Measurements from ENCODE around the gene GALNT6. TPM values are rescaled to one million over a fixed set of nuclear protein-coding genes. Genes with fewer than 3 reads are reported as not detected.

Gene GALNT6
- total and polyA plus RNA-seq, 7 experiments from 2014 or later = 2.5 to 19.5 (median 13.4) TPM

GRCh38 chr12:51388846-51389245 lies 2.4 kb downstream of the GALNT6 start:
- H3K4me3 ChIP-seq (ENCODE audit: low read length) = no peak overlapping the region
- CTCF ChIA-PET = no interaction called here
- H3K4me1 ChIP-seq (ENCODE audit: control insufficient read depth in 2 of 2, insufficient read depth in 2 of 2, low read length in 2 of 2) = peaks cover 27 to 59% of the 10 kb centered on the region in 2 donors
- H3K27ac ChIP-seq (ENCODE audit: low read depth, low read length) = peak overlapping the region; percentile 12
- H3K36me3 ChIP-seq (ENCODE audit: control insufficient read depth in 2 of 3, insufficient read depth in 3 of 3, low read length in 3 of 3) = no peaks in the 10 kb centered on the region
- Mint-ChIP-seq H3K27me3 (peaks cover 0 to 6% (median 0%) of the 10 kb centered on the region in 5 donors), H3K27ac (peak overlapping the region in 7 of 9 donors; percentile 14 to 85 (median 63)), H3K4me3 (peak overlapping the region in 6 of 10 donors; percentile 4 to 67 (median 10)), H3K36me3 (peaks cover 0 to 4% (median 0%) of the 10 kb centered on the region in 5 donors), H3K4me1 (peaks cover 51 to 80% (median 64%) of the 10 kb centered on the region in 7 donors), H3K9me3 (no peaks in the 10 kb centered on the region)
- intact Hi-C loops (cut with micrococcal nuclease) = no loop called here
- no peaks in the 10 kb centered on the region for H3K27me3 ChIP-seq (ENCODE audit: control insufficient read depth in 2 of 2, insufficient read depth in 2 of 2, low read length in 2 of 2)
- no peak for DNase-seq
- H3K9me3 ChIP-seq (ENCODE audit: control insufficient read depth in 2 of 3, low read length in 3 of 3) = no peaks in the 10 kb centered on the region
- POLR2A ChIA-PET = interaction anchor here (1.2 to 3.6 kb wide), 3 partner anchors 15 to 432 kb away, joined by 3 to 13 read pairs (median 3); no protein-coding TSS in a partner anchor
- ATAC-seq = no peak

GRCh38 chr12:51388069-51388799 lies 3.0 kb downstream of the GALNT6 start:
- Histone ChIP-seq H3K27ac (ENCODE audit: low read depth, low read length) (peak overlapping the region; percentile 12), H3K4me3 (ENCODE audit: low read length) (no peak overlapping the region), H3K4me1 (ENCODE audit: control insufficient read depth in 2 of 2, insufficient read depth in 2 of 2, low read length in 2 of 2) (peaks cover 21 to 59% of the 10 kb centered on the region in 2 donors), H3K36me3 (ENCODE audit: control insufficient read depth in 2 of 3, insufficient read depth in 3 of 3, low read length in 3 of 3) (no peaks in the 10 kb centered on the region), H3K9me3 (ENCODE audit: control insufficient read depth in 2 of 3, low read length in 3 of 3) (no peaks in the 10 kb centered on the region), H3K27me3 (ENCODE audit: control insufficient read depth in 2 of 2, insufficient read depth in 2 of 2, low read length in 2 of 2) (no peaks in the 10 kb centered on the region)
- no peaks in the 10 kb centered on the region for H3K9me3 Mint-ChIP-seq
- H3K4me3 Mint-ChIP-seq = peak overlapping the region in 3 of 10 donors; percentile 2 to 11 (median 6)
- peaks cover 0 to 5% (median 0%) of the 10 kb centered on the region in 5 donors for H3K36me3 Mint-ChIP-seq
- ATAC-seq = no peak
- peak overlapping the region in 7 of 9 donors; percentile 14 to 85 (median 68) for H3K27ac Mint-ChIP-seq
- CTCF ChIA-PET = no interaction called here
- peaks cover 0 to 6% (median 0%) of the 10 kb centered on the region in 5 donors for H3K27me3 Mint-ChIP-seq
- intact Hi-C loops (cut with micrococcal nuclease) = no loop called here
- no peak for DNase-seq
- POLR2A ChIA-PET = interaction anchor here (1.2 kb wide), 1 partner anchor 15 kb away, joined by 3 read pairs; no protein-coding TSS in a partner anchor
- peaks cover 50 to 80% (median 64%) of the 10 kb centered on the region in 7 donors for H3K4me1 Mint-ChIP-seq

GRCh38 chr12:51386351-51386750 lies 4.9 kb downstream of the GALNT6 start:
- ChIA-PET CTCF (interaction anchor here (0.6 kb wide), 2 partner anchors 133 to 434 kb away, joined by 4 read pairs; no protein-coding TSS in a partner anchor), POLR2A (interaction anchor here (1.7 kb wide), 1 partner anchor 17 kb away, joined by 9 read pairs; no protein-coding TSS in a partner anchor)
- Histone ChIP-seq H3K27ac (ENCODE audit: low read depth, low read length) (no peak overlapping the region), H3K27me3 (ENCODE audit: control insufficient read depth in 2 of 2, insufficient read depth in 2 of 2, low read length in 2 of 2) (no peaks in the 10 kb centered on the region), H3K36me3 (ENCODE audit: control insufficient read depth in 2 of 3, insufficient read depth in 3 of 3, low read length in 3 of 3) (peaks cover 0 to 2% (median 0%) of the 10 kb centered on the region in 3 experiments), H3K4me1 (ENCODE audit: control insufficient read depth in 2 of 2, insufficient read depth in 2 of 2, low read length in 2 of 2) (peaks cover 9 to 64% of the 10 kb centered on the region in 2 donors), H3K9me3 (ENCODE audit: control insufficient read depth in 2 of 3, low read length in 3 of 3) (no peaks in the 10 kb centered on the region), H3K4me3 (ENCODE audit: low read length) (no peak overlapping the region)
- no peak for DNase-seq
- intact Hi-C loops (cut with micrococcal nuclease) = no loop called here
- peak overlapping the region in 1 of 10 donors; percentile 46 for H3K4me3 Mint-ChIP-seq
- no peak for ATAC-seq
- H3K27ac Mint-ChIP-seq = peak overlapping the region in 5 of 9 donors; percentile 2 to 84 (median 12)
- H3K4me1 Mint-ChIP-seq = peaks cover 55 to 90% (median 75%) of the 10 kb centered on the region in 7 donors
- peaks cover 5 to 10% (median 9%) of the 10 kb centered on the region in 5 donors for H3K36me3 Mint-ChIP-seq
- H3K9me3 Mint-ChIP-seq = no peaks in the 10 kb centered on the region
- H3K27me3 Mint-ChIP-seq = peaks cover 0 to 6% (median 0%) of the 10 kb centered on the region in 5 donors

GRCh38 chr12:51383269-51383905 lies 7.8 kb downstream of the GALNT6 start:
- Mint-ChIP-seq H3K9me3 (no peaks in the 10 kb centered on the region), H3K36me3 (peaks cover 11 to 36% (median 12%) of the 10 kb centered on the region in 5 donors), H3K4me1 (peaks cover 39 to 70% (median 54%) of the 10 kb centered on the region in 7 donors), H3K27me3 (no peaks in the 10 kb centered on the region), H3K4me3 (peak overlapping the region in 8 of 10 donors; percentile 42 to 87 (median 53)), H3K27ac (peak overlapping the region; percentile 45 to 88 (median 73))
- Histone ChIP-seq H3K9me3 (ENCODE audit: control insufficient read depth in 2 of 3, low read length in 3 of 3) (no peaks in the 10 kb centered on the region), H3K4me3 (ENCODE audit: low read length) (no peak overlapping the region), H3K27me3 (ENCODE audit: control insufficient read depth in 2 of 2, insufficient read depth in 2 of 2, low read length in 2 of 2) (no peaks in the 10 kb centered on the region), H3K4me1 (ENCODE audit: control insufficient read depth in 2 of 2, insufficient read depth in 2 of 2, low read length in 2 of 2) (peaks cover 0 to 43% of the 10 kb centered on the region in 2 donors), H3K36me3 (ENCODE audit: control insufficient read depth in 2 of 3, insufficient read depth in 3 of 3, low read length in 3 of 3) (peaks cover 0 to 21% (median 7%) of the 10 kb centered on the region in 3 experiments), H3K27ac (ENCODE audit: low read depth, low read length) (peak overlapping the region; percentile 24)
- ATAC-seq (no peak), DNase-seq (peak in 3 of 9 donors; percentile 26 to 39 (median 35))
- CTCF ChIA-PET = interaction anchor here (0.7 to 1.4 kb wide), 2 partner anchors 149 to 298 kb away, joined by 3 read pairs; no protein-coding TSS in a partner anchor
- intact Hi-C loops (cut with micrococcal nuclease) = loop anchor here in 1 of 2 donors (1.0 kb wide), 1 partner anchor 8 kb away; the partner anchor contains the start of gene GALNT6
- POLR2A ChIA-PET = interaction anchor here (0.6 to 1.5 kb wide), 6 partner anchors 10 to 207 kb away, joined by 3 to 6 read pairs (median 4); no protein-coding TSS in a partner anchor

- ATAC-seq = no peak
- Histone ChIP-seq H3K4me1 (ENCODE audit: control insufficient read depth in 2 of 2, insufficient read depth in 2 of 2, low read length in 2 of 2) (peaks cover 0 to 42% of the 10 kb centered on the region in 2 donors), H3K4me3 (ENCODE audit: low read length) (no peak overlapping the region), H3K9me3 (ENCODE audit: control insufficient read depth in 2 of 3, low read length in 3 of 3) (no peaks in the 10 kb centered on the region), H3K36me3 (ENCODE audit: control insufficient read depth in 2 of 3, insufficient read depth in 3 of 3, low read length in 3 of 3) (peaks cover 0 to 33% (median 7%) of the 10 kb centered on the region in 3 experiments), H3K27me3 (ENCODE audit: control insufficient read depth in 2 of 2, insufficient read depth in 2 of 2, low read length in 2 of 2) (no peaks in the 10 kb centered on the region), H3K27ac (ENCODE audit: low read depth, low read length) (no peak overlapping the region)
- ChIA-PET POLR2A (interaction anchor here (0.5 to 1.2 kb wide), 2 partner anchors 8 to 13 kb away, joined by 4 to 5 read pairs; no protein-coding TSS in a partner anchor), CTCF (no interaction called here)
- intact Hi-C loops (cut with micrococcal nuclease) = no loop called here
- Mint-ChIP-seq H3K27ac (peak overlapping the region in 8 of 9 donors; percentile 15 to 75 (median 52)), H3K4me1 (peaks cover 29 to 69% (median 53%) of the 10 kb centered on the region in 7 donors), H3K9me3 (no peaks in the 10 kb centered on the region), H3K4me3 (peak overlapping the region in 7 of 10 donors; percentile 16 to 87 (median 33)), H3K27me3 (no peaks in the 10 kb centered on the region), H3K36me3 (peaks cover 16 to 48% (median 22%) of the 10 kb centered on the region in 5 donors)
- DNase-seq = no peak
Observed at GRCh38 chr12:51382173-51382572, 9.0 kb downstream of the GALNT6 start.

All from naive thymus-derived CD4-positive, alpha-beta T cell (primary cell).